IPS-11a (cell line): ENCODE data around the gene SLC10A7.

Experiments used
- H3K4me3 ChIP-seq: one replicate; pipeline ENCODE4 v1.5.1; 2013; ENCODE audit warnings: low read depth, low read length, control low read depth

The SLC10A7 gene

GRCh38 chr4:146317783-146318182 lies 204.0 kb downstream of the SLC10A7 start:
- no peak overlapping the region for H3K4me3 ChIP-seq

GRCh38 chr4:146315184-146315583 lies 206.6 kb downstream of the SLC10A7 start:
- no peak overlapping the region for H3K4me3 ChIP-seq

GRCh38 chr4:146311238-146311970 lies 210.3 kb downstream of the SLC10A7 start:
- H3K4me3 ChIP-seq = no peak overlapping the region

GRCh38 chr4:146310319-146311021 lies 211.3 kb downstream of the SLC10A7 start:
- no peak overlapping the region for H3K4me3 ChIP-seq

- H3K4me3 ChIP-seq = no peak overlapping the region
Measured at GRCh38 chr4:146308951-146309350, 212.8 kb downstream of the SLC10A7 start.

- no peak overlapping the region for H3K4me3 ChIP-seq
Measured at GRCh38 chr4:146302822-146303221, 218.9 kb downstream of the SLC10A7 start.

- no peak overlapping the region for H3K4me3 ChIP-seq
Measured at GRCh38 chr4:146299607-146300006, 222.1 kb downstream of the SLC10A7 start.

- H3K4me3 ChIP-seq = no peak overlapping the region
Measured at GRCh38 chr4:146294776-146295175, 227.0 kb downstream of the SLC10A7 start.

GRCh38 chr4:146292508-146292907 lies 229.2 kb downstream of the SLC10A7 start:
- no peak overlapping the region for H3K4me3 ChIP-seq

GRCh38 chr4:146291313-146291712 lies 230.4 kb downstream of the SLC10A7 start:
- no peak overlapping the region for H3K4me3 ChIP-seq

- no peak overlapping the region for H3K4me3 ChIP-seq
Measured at GRCh38 chr4:146288193-146288592, 233.5 kb downstream of the SLC10A7 start.

GRCh38 chr4:146285037-146285436 lies 236.7 kb downstream of the SLC10A7 start:
- H3K4me3 ChIP-seq = no peak overlapping the region

GRCh38 chr4:146283758-146284651 lies 237.7 kb downstream of the SLC10A7 start:
- no peak overlapping the region for H3K4me3 ChIP-seq

GRCh38 chr4:146282657-146283056 lies 239.1 kb downstream of the SLC10A7 start:
- H3K4me3 ChIP-seq = no peak overlapping the region

GRCh38 chr4:146278986-146279385 lies 242.8 kb downstream of the SLC10A7 start:
- H3K4me3 ChIP-seq = no peak overlapping the region

- H3K4me3 ChIP-seq = no peak overlapping the region
Measured at GRCh38 chr4:146275370-146275769, 246.4 kb downstream of the SLC10A7 start.

GRCh38 chr4:146274774-146275173 lies 247.0 kb downstream of the SLC10A7 start:
- H3K4me3 ChIP-seq = no peak overlapping the region

GRCh38 chr4:146273204-146273901 lies 248.4 kb downstream of the SLC10A7 start:
- H3K4me3 ChIP-seq = no peak overlapping the region

GRCh38 chr4:146271466-146271865 lies 250.3 kb downstream of the SLC10A7 start:
- H3K4me3 ChIP-seq = no peak overlapping the region

GRCh38 chr4:146269228-146269653 lies 252.5 kb downstream of the SLC10A7 start:
- no peak overlapping the region for H3K4me3 ChIP-seq

GRCh38 chr4:146267826-146268225 lies 253.9 kb downstream of the SLC10A7 start:
- H3K4me3 ChIP-seq = no peak overlapping the region
